Lower leg skin (tissue), 3 donors: Measurements from ENCODE around the gene TK2.

Source experiments
- POLR2A ChIP-seq, 2 donors: fragments of 450-650 bp; IDR thresholded peaks; one replicate each; pipeline ENCODE4 v1.6.1; 2016 to 2017; ENCODE audit warnings: antibody characterized with exemption in 2 of 2, mild to moderate bottlenecking in 1 of 2, moderate library complexity in 1 of 2
- TF ChIP-seq, protein P1 (sequence below), 3 donors: fragments of 450-650 bp; IDR thresholded peaks; one replicate each; pipeline ENCODE4 v1.5.1; 2016; ENCODE audit warnings: antibody characterized with exemption in 3 of 3, mild to moderate bottlenecking in 3 of 3, moderate library complexity in 2 of 3

DNA sequence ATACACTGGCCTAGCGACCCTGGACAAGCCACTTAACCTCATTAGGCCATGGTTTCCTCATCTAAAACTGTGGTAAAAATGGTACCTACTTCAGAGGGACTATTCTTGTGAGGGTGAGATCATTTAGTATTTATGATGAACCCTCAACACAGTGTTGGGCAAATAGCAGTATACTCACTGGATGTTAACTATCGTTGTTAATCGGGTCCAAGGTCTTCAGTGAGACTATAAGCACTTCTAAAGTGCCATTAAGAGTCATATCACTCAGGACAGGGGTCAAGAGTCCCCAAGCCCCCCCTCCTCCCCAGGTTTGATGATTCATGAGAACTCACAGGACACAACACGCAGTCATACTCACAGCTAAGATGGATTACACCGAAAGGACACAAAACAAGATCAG is 11.0 kb downstream of the TK2 start:
- no peak for TF ChIP-seq POLR2A (IDR thresholded peaks at IDR 0.05)
- TF ChIP-seq, protein P1, sequence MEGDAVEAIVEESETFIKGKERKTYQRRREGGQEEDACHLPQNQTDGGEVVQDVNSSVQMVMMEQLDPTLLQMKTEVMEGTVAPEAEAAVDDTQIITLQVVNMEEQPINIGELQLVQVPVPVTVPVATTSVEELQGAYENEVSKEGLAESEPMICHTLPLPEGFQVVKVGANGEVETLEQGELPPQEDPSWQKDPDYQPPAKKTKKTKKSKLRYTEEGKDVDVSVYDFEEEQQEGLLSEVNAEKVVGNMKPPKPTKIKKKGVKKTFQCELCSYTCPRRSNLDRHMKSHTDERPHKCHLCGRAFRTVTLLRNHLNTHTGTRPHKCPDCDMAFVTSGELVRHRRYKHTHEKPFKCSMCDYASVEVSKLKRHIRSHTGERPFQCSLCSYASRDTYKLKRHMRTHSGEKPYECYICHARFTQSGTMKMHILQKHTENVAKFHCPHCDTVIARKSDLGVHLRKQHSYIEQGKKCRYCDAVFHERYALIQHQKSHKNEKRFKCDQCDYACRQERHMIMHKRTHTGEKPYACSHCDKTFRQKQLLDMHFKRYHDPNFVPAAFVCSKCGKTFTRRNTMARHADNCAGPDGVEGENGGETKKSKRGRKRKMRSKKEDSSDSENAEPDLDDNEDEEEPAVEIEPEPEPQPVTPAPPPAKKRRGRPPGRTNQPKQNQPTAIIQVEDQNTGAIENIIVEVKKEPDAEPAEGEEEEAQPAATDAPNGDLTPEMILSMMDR (IDR thresholded peaks at IDR 0.05), result no peak
